ENCODE results near the gene OVOL2. TPM values are rescaled to one million over a fixed set of nuclear protein-coding genes. Genes with fewer than 3 reads are reported as not detected.

The OVOL2 gene
- total RNA-seq, 1 donor from 2014 or later = not detected

DNA sequence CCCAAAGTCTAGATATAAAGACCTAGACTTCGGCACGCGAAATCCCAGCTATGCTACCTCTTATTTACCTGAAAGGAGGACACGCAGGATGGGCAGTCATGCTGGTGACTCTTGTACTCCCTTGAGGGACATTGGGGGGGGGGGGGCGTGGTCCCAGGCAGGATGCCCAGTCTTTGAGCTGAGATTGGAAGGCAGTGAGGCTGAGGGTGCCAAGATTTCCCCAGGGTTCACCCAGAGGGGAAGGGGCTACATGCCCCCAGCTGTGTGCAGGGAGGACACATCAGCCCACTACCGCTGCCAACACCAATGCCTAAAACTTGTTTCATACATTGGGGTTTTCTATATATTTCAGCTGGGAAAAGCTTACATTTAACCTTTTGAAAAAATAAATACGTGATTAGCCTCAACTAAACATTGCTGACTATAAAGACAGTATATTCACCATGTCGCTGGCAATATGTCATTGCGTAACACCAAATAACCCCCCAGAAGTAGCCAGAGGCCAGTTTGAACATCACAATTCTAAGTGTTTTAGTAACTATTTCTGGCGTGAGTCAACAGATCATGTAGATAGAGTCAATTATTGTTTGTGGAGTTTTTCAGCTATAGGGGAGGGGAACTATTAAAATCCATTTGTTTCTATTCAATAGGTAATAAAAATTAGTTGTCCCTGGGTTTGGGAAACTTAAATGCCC lies 67.3 kb downstream of the OVOL2 start:
- no peak for DNase-seq (ENCODE audit: low read depth in 2 of 2)

DNA sequence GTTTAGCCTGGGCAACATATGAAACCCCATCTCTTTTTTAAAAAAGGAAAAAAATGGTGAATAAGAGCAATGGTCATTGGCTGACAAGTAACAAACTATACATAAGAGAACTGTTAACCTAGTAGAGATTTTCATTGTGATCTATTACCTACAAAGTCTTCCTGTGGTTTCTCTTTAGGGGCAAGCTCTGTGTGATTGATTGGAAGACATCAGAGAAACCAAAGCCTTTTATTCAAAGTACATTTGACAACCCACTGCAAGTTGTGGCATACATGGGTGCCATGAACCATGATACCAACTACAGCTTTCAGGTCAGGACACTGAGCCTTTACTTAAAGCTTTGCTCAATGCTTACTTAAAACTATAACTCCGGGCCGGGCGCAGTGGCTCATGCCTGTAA lies 69.7 kb downstream of the OVOL2 start:
- DNase-seq (ENCODE audit: low read depth in 2 of 2) = no peak

DNA sequence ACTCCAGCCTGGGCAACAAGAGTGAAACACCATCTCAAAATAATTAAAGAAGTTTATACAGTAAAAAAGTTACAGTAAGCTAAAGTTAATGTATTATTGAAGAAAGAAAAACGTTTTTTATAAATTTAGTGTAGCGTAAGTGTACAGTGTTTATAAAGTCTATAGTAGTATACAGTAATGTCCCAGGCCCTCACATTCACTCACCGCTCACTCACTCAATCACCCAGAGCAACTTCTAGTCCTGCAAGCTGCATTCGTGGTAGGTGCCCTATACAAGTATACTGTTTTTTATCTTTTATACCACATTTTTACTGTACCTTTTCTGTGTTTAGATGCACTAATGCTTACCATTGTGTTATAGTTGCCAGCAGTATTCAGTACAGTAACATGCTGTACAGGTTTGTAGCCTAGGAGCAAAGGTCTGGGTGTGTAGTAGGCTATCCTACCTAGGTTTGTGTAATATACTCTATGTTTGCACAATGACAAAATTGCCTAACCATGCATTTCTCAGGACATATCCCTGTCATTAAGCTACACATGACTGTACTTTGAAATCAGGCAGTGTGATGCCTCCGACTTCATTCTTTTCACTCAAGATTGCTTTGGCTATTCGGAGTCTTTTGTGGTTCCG lies 72.2 kb downstream of the OVOL2 start:
- no peak for DNase-seq (ENCODE audit: low read depth in 2 of 2)

DNA sequence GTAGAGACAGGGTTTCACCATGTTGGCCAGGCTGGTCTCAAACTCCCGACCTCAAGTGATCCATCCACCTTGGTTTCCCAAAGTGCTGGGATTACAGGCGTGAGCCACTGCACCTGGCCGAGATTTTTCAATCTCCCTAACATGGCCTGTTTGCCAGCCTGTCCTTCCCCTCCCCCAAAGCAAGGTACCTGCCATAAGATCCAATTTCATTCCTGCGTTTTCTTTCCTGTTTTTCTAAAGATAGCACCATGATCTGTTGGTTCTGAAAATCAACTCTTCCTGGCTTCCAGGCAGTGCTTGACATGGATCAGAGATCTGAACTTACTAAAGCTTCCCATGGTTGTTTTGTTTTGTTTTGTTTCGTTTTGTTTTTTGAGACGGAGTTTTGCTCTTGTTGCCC lies 81.4 kb downstream of the OVOL2 start:
- DNase-seq (ENCODE audit: low read depth in 2 of 2) = no peak

Other genes starting within 250 kb of the OVOL2 start
- gene SNX5, start 89.1 kb downstream of the OVOL2 start, total RNA-seq = 62.8 and 72.5 TPM in 2 replicates
- 11.3 and 12.5 TPM in 2 replicates for gene MGME1, start 88.9 kb downstream of the OVOL2 start, total RNA-seq
- 6.5 and 8.7 TPM in 2 replicates for gene KAT14, start 79.9 kb upstream of the OVOL2 start, total RNA-seq
- gene PET117, start 79.9 kb upstream of the OVOL2 start, total RNA-seq = 5.0 and 5.1 TPM in 2 replicates
- 10.9 and 16.6 TPM in 2 replicates for gene ZNF133, start 230.6 kb upstream of the OVOL2 start, total RNA-seq